ENCODE measurements around the gene KLF6.

- TF ChIP-seq, protein P1, sequence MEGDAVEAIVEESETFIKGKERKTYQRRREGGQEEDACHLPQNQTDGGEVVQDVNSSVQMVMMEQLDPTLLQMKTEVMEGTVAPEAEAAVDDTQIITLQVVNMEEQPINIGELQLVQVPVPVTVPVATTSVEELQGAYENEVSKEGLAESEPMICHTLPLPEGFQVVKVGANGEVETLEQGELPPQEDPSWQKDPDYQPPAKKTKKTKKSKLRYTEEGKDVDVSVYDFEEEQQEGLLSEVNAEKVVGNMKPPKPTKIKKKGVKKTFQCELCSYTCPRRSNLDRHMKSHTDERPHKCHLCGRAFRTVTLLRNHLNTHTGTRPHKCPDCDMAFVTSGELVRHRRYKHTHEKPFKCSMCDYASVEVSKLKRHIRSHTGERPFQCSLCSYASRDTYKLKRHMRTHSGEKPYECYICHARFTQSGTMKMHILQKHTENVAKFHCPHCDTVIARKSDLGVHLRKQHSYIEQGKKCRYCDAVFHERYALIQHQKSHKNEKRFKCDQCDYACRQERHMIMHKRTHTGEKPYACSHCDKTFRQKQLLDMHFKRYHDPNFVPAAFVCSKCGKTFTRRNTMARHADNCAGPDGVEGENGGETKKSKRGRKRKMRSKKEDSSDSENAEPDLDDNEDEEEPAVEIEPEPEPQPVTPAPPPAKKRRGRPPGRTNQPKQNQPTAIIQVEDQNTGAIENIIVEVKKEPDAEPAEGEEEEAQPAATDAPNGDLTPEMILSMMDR (IDR thresholded peaks at IDR 0.05), result no peak
- TF ChIP-seq RAD21 (IDR thresholded peaks at IDR 0.05; ENCODE audit: low read length) (no peak), TEAD4 (IDR thresholded peaks at IDR 0.05; ENCODE audit: borderline replicate concordance, insufficient read depth) (no peak)
Measured at GRCh38 chr10:3749011-3749410, 36.0 kb downstream of the KLF6 start.

All from SK-N-SH (cell line).